ENCODE data around the gene PPP1R26.

PPP1R26 gene

DNA sequence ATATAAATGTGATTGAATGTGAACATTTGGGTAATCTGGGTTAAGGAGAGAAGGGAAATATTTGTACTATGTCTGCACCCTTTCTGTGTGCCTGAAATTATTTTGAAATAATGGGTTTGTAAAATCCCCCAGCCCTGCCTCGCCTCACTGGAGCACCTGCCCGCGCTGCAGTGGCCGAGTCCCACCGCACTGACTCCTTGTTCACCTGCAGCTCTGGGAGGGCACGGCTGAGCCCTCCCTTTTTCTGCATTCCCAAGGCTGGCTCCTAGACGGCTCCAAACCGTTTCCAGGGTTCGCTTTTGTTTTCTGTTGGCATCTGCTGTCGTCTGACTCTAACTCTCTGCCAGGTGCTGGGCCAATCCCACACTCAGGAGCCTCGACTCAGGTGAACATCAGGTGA is 17.6 kb upstream of the PPP1R26 start:
- peak in 1 of 2 experiments; percentile 30 for DNase-seq

GRCh38 chr9:135463140-135463539 is 16.4 kb upstream of the PPP1R26 start:
- no peak for DNase-seq

- DNase-seq: no peak
These were observed 15.4 kb upstream of the PPP1R26 start for GRCh38 chr9:135464181-135464580.

DNA sequence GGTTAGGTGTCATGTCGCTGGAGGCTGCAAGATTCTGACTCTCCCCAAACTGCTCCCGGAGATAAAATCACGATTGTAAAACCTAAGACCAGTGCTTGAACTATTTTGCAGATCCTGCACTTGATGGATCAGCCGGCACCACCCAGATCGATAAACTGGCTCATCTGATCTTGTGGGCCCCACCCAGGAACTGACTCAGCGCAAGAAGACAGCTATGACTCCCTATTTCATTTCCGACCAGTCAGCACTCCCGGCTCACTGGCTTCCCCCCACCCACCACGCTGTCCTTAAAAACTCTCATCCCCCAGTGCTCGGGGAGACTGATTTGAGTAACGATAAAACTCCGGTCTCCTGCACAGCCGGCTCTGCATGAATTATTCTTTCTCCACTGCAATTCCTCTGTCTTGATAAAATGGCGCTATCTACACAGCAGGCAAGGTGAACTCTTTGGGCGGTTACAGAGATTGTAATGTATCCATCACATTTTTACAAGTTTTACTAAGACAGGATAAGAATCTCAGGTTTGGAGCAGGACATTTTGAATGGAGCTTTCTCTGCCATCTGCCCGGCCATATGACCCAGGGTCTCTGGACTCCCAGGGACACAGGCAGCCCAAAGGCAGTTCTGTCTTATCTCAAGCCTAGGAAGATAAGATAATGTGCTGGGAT is 10.6 kb upstream of the PPP1R26 start:
- DNase-seq: no peak

DNA sequence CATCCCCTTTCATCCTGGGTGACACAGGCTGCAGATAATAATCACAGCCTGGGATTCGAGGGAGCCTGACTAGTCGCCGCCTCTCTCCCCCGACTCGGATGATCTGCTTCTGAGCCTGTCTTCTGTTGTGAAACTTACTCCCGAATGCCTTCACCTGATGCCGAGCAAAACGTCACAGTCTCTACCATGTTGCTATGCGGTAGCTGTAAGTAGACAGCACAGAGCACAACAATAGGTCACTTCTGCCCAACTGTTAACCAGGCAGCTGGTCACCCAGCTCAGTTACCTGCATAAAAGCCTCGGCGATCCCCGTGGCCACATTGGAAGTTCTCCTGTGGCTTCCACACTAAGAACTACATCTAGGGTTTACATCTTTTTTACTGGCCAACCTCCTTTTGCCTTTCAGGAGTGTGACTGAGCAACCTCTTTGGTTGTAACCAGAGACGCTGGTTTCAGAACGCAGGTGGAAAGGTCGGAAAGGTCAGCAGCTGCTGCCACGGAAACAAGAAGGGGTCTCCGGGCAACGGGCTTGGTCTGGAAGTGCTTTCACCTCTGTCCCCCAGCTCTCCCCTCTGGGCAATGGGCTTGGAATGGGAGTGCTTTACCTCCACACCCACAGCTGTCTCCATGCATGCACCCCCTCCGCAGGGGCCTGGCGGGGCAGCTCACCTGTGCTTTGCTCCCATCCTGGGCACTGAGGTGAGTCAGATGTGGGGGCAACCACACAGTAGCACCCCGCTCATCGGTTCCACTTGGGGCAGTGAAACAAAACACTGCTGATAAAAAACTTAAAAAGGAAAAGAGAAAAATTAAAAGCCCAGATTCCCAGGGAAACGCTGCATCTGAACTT is 7.6 kb upstream of the PPP1R26 start:
- no peak for DNase-seq

GRCh38 chr9:135473972-135474543 is 5.5 kb upstream of the PPP1R26 start:
- no peak for DNase-seq

GRCh38 chr9:135474915-135475314 is 4.7 kb upstream of the PPP1R26 start:
- peak; percentile 15 to 76 for DNase-seq

DNA sequence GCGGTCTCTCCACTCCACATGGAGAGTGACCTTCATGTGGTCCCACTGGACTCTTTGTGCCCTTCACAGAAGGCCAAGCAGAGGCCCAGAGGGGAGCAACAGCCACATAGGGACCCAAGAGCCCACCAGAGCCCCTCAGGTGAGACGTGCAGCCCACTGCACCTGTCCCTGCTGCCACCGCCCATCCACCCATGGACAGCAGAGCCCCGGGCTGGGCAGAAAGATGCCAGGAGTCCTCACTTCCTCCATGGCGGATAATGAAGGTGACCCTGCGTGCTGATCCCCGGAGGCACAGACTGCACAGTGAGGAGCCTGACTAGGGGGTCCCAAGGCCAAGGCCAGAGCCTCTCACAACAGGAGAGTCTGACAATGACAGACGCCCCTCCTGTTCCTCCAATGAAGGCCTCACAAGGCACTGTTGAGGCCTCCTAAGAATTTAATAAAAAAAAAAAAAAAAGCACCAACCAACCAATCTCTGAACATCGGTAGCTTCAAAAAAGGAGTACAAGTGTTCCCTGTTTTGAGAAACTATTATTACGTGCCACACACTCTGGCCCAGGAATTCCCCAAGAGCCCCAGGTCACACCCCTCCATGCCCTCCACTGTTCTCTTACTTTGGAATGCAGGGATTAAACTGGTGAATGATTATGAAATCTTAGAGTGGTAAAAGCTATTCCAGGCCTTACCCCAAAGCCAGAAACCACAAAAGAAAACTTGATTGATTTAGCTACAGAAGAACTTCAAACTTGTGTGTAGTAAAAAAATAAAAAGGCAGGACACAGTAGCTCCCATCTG is 2.8 kb upstream of the PPP1R26 start:
- no peak for DNase-seq

- no peak for DNase-seq
These were observed 1.4 kb upstream of the PPP1R26 start for GRCh38 chr9:135478191-135478590.

GRCh38 chr9:135478829-135479468 is 633 bp upstream of the PPP1R26 start:
- DNase-seq: peak in 1 of 2 experiments; percentile 55

- DNase-seq: peak in 1 of 2 experiments; percentile 51
These were observed 723 bp downstream of the PPP1R26 start for GRCh38 chr9:135480071-135480939.

- DNase-seq: no peak
These were observed 1.3 kb downstream of the PPP1R26 start for GRCh38 chr9:135480940-135481310.

GRCh38 chr9:135482015-135482754 is 2.6 kb downstream of the PPP1R26 start:
- DNase-seq: no peak

DNA sequence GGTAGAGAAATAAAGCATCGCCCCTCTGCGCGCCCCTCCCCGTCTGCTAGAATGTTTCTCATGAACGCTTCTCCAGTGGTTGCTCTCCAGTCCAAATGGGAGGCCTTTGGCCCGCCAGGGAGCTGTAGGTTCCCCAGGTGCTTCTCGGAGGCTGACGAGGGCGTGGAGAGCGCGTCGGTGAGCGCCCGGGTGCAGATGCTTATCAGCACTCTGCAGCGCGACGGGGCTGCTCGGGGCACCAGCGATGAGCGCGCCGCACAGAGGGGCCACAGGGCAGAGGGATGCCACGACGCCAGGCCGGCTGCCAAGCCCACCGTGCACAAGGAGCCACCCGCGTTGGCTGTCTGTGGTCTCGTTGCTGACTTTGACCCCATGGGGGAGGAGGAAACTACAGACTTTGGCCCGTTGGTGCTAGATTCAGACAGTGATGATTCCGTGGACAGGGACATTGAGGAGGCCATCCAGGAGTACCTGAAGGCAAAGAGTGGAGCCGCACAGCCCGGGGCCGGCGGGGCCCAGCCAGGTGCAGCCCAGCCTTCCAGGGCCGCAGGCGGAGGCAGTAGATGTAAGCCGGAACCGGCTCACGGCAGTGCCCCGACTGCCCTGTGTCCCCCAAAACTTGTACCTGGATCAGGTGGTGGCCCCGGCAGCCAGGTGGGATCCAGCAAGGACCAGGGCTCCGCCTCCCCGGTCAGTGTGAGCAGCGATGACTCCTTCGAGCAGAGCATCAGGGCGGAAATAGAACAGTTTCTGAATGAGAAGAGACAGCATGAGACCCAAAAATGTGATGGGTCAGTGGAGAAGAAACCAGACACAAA is 5.1 kb downstream of the PPP1R26 start:
- no peak for DNase-seq

GRCh38 chr9:135485385-135485784 is 5.8 kb downstream of the PPP1R26 start:
- no peak for DNase-seq

GRCh38 chr9:135485832-135486231 is 6.2 kb downstream of the PPP1R26 start:
- DNase-seq: no peak

GRCh38 chr9:135486267-135487065 is 6.9 kb downstream of the PPP1R26 start:
- DNase-seq: no peak

GRCh38 chr9:135487281-135488012 is 7.9 kb downstream of the PPP1R26 start:
- DNase-seq: no peak

GRCh38 chr9:135488013-135488330 is 8.4 kb downstream of the PPP1R26 start:
- DNase-seq: no peak

All from NCI-H526 (cell line).